OCI-LY7 (cell line): ENCODE results near the gene CLIC4. TPM values are rescaled to one million over a fixed set of nuclear protein-coding genes. Genes with fewer than 3 reads are reported as not detected.

ENCODE experiments used
- BruUV-seq: library from RNA; stranded (reverse); fragments of 400-500 nt; replicated peaks from 2 replicates; lab custom pipeline; 2021; lab: Mats Ljungman, UMichigan
- CTCF ChIA-PET: fragments of 300-600 bp; sonication (Branson Sonifier 250); formaldehyde crosslinking; loops from one replicate; lab custom pipeline; 2022; ENCODE audit warnings: antibody characterized with exemption; ENCODE audit not compliant: unreplicated experiment; lab: Charles Lee
- POLR2A ChIA-PET: fragments of 300-600 bp; sonication (Branson Sonifier 250); formaldehyde crosslinking; loops from one replicate; lab custom pipeline; 2022; ENCODE audit warnings: antibody characterized with exemption; lab: Charles Lee
- DNase-seq: peaks from one replicate; pipeline ENCODE4 v3.0.0-alpha.2; 2015; ENCODE audit warnings: low spot score
- H2AFZ ChIP-seq: fragments of 200-600 bp; sonication (generic), shearing (Covaris generic); 2 replicates; pipeline ENCODE4 v1.6.1; 2014; ENCODE audit warnings: mild to moderate bottlenecking, antibody characterized with exemption, low read length, moderate library complexity
- H3K27ac ChIP-seq: fragments of 200-600 bp; sonication (generic); 2 replicates; pipeline ENCODE4 v1.5.1; 2014; ENCODE audit warnings: mixed run types, low read depth, mild to moderate bottlenecking, moderate library complexity, low read length, inconsistent platforms; ENCODE audit not compliant: poor library complexity, severe bottlenecking
- H3K36me3 ChIP-seq: fragments of 200-600 bp; sonication (generic); 2 replicates; pipeline ENCODE4 v1.6.1; 2014; ENCODE audit warnings: mild to moderate bottlenecking, antibody characterized with exemption, low read length, moderate library complexity, mixed read lengths; ENCODE audit not compliant: insufficient read depth
- H3K4me1 ChIP-seq: fragments of 200-600 bp; sonication (generic); 2 replicates; pipeline ENCODE4 v1.5.1; 2014; ENCODE audit warnings: mild to moderate bottlenecking, low read length; ENCODE audit not compliant: insufficient read depth, poor library complexity, severe bottlenecking
- H3K4me2 ChIP-seq: fragments of 200-600 bp; sonication (generic); 2 replicates; pipeline ENCODE4 v1.6.1; 2014; ENCODE audit warnings: mild to moderate bottlenecking, low read length
- H3K4me3 ChIP-seq: fragments of 200-600 bp; sonication (generic); 2 replicates; pipeline ENCODE4 v1.5.1; 2014; ENCODE audit warnings: mild to moderate bottlenecking, low read depth, low read length; ENCODE audit not compliant: poor library complexity, severe bottlenecking
- H3K79me2 ChIP-seq: fragments of 200-600 bp; sonication (generic); 2 replicates; pipeline ENCODE4 v1.6.1; 2016; ENCODE audit warnings: low read depth, mild to moderate bottlenecking, low read length, moderate library complexity, mixed read lengths; ENCODE audit not compliant: insufficient read depth
- H3K9me2 ChIP-seq: fragments of 200-600 bp; sonication (generic); 2 replicates; pipeline ENCODE4 v1.6.1; 2016; ENCODE audit warnings: mild to moderate bottlenecking, low read length, mixed read lengths; ENCODE audit not compliant: insufficient read depth
- H3K9me3 ChIP-seq: fragments of 200-600 bp; sonication (generic); 2 replicates; pipeline ENCODE4 v1.6.1; 2014; ENCODE audit warnings: mild to moderate bottlenecking, mixed run types, low read length, mixed read lengths
- H4K20me1 ChIP-seq: fragments of 200-600 bp; sonication (generic); 2 replicates; pipeline ENCODE4 v1.6.1; 2014; ENCODE audit warnings: mild to moderate bottlenecking, antibody characterized with exemption, low read length, moderate library complexity, mixed read lengths; ENCODE audit not compliant: insufficient read depth
- CTCF ChIP-seq: fragments of 200-600 bp; sonication (generic); conservative IDR thresholded peaks from 2 replicates; pipeline ENCODE4 v1.5.1; 2014; ENCODE audit warnings: mild to moderate bottlenecking, antibody characterized with exemption, low read length, moderate library complexity, mixed read lengths
- EZH2phosphoT487 ChIP-seq: fragments of 200-600 bp; sonication (generic); IDR thresholded peaks from 2 replicates; pipeline ENCODE4 v1.6.1; 2018; ENCODE audit warnings: low read depth, borderline replicate concordance, mild to moderate bottlenecking, mixed run types, antibody characterized with exemption, low read length, moderate library complexity, mixed read lengths
- intact Hi-C: fragments of 100-400 bp; cut with micrococcal nuclease; formaldehyde crosslinking; loops from one replicate; pipeline ENCODE4 v1.10.0; 2022; ENCODE audit not compliant: unreplicated experiment
- total RNA-seq, 2 experiments: library from RNA; depleted of rRNA in 1 of 2; stranded (reverse); fragments of >200 nt in 1 of 2; shearing (Covaris generic) in 1 of 2; gene quantifications; 2 replicates each; pipeline ENCODE4 v1.2.3, GENCODE V29; 2014 to 2022

The CLIC4 gene
- total RNA-seq, 2 experiments from 2014 or later: 35.5 to 116 TPM

DNA sequence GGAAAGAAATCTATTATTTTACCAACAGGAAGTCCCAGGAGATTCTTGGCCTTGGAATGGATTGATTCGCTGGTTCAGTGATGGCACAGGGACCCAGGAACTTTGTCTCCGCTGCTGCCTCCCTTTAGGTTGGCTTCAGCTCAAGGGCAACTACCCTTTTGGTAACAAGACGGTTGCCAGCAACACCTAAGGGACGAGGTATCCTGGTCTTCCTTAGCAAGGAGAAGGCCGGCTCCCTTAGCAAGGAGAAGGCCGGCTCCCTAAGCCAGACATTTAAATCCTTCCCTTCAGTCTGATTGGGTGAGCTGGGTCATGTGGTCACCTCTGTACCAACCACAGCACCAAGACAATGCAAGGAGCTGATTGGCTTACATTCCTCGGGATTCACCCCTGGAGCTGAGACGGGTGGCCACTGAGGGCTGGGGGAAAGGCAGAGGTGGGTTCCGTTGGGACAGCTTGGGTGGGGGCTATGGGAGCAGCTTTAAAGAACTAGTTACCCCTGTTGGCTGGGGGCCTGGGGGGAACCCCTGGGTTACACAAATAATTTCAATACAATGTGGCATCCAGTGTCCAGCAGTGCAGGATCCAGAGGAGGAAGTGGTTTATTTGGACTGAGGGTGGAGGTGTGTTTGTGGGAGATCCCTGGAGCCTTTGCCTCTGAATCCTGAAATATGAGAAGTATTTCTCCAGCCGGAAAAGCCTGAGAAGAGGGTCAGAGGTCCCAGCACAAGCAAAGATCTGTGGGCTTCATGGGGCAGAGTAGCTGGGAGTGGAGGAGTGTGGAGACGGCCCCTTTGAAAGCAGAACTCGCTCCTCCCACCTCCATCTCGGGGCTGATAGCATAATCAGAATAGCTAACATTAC is 20.7 kb upstream of the CLIC4 start:
- Histone ChIP-seq H3K36me3 (no peaks in the 10 kb centered on the region), H3K4me3 (no peak overlapping the region), H4K20me1 (no peaks in the 10 kb centered on the region), H3K27ac (no peak overlapping the region), H3K9me3 (no peaks in the 10 kb centered on the region), H2AFZ (no peak overlapping the region), H3K79me2 (no peaks in the 10 kb centered on the region), H3K4me1 (peaks cover 25% of the 10 kb centered on the region), H3K4me2 (no peak overlapping the region), H3K9me2 (no peaks in the 10 kb centered on the region)
- DNase-seq: no peak
- ChIA-PET CTCF (no interaction called here), POLR2A (interaction anchor here (0.6 kb wide), 2 partner anchors 78 to 1196 kb away, joined by 3 read pairs; no protein-coding TSS in a partner anchor)
- intact Hi-C loops: no loop called here
- no TSS peak for BruUV-seq
- TF ChIP-seq CTCF: no peak
- TF ChIP-seq EZH2phosphoT487: no peak

GRCh38 chr1:24725209-24725651 is 20.0 kb upstream of the CLIC4 start:
- Histone ChIP-seq H3K4me3 (no peak overlapping the region), H3K9me3 (no peaks in the 10 kb centered on the region), H3K9me2 (no peaks in the 10 kb centered on the region), H2AFZ (no peak overlapping the region), H3K4me2 (no peak overlapping the region), H3K4me1 (peaks cover 25% of the 10 kb centered on the region), H4K20me1 (no peaks in the 10 kb centered on the region), H3K36me3 (no peaks in the 10 kb centered on the region), H3K27ac (no peak overlapping the region), H3K79me2 (no peaks in the 10 kb centered on the region)
- no peak for DNase-seq
- BruUV-seq: no TSS peak
- intact Hi-C loops: no loop called here
- TF ChIP-seq EZH2phosphoT487 (no peak), CTCF (no peak)
- ChIA-PET POLR2A (interaction anchor here (2.4 kb wide), 1 partner anchor 23 kb away, joined by 8 read pairs; no protein-coding TSS in a partner anchor), CTCF (no interaction called here)

- peak; percentile 33 for DNase-seq
- TF ChIP-seq CTCF (no peak), EZH2phosphoT487 (no peak)
- POLR2A ChIA-PET: interaction anchor here (1.1 to 2.4 kb wide), 2 partner anchors 14 to 21 kb away, joined by 3 to 8 read pairs; no protein-coding TSS in a partner anchor
- no peaks in the 10 kb centered on the region for H3K79me2 ChIP-seq
- BruUV-seq: no TSS peak
- no peak overlapping the region for H3K4me3 ChIP-seq
- no peak overlapping the region for H2AFZ ChIP-seq
- H4K20me1 ChIP-seq: no peaks in the 10 kb centered on the region
- no peaks in the 10 kb centered on the region for H3K9me2 ChIP-seq
- H3K36me3 ChIP-seq: no peaks in the 10 kb centered on the region
- H3K9me3 ChIP-seq: no peaks in the 10 kb centered on the region
- intact Hi-C loops: no loop called here
- peak overlapping the region; percentile 60; the same call in 1 of the 2 replicates for H3K4me2 ChIP-seq
- no peak overlapping the region for H3K27ac ChIP-seq
- CTCF ChIA-PET: no interaction called here
- peaks cover 25% of the 10 kb centered on the region for H3K4me1 ChIP-seq
Observed at GRCh38 chr1:24726741-24727140, 18.5 kb upstream of the CLIC4 start.
